ENCODE measurements around the gene CCS. TPM values are rescaled to one million over a fixed set of nuclear protein-coding genes. Genes with fewer than 3 reads are reported as not detected.
A peak's percentile ranks its signal among the peaks of the same experiment; 100 is the strongest.
"Not testable (repeated sequence)": the region's sequence is repeated elsewhere in the genome, so short reads cannot be mapped to it uniquely, and the experiment has no call there.

Gene CCS
- total RNA-seq, result 10 to 100 TPM; 28.3 to 28.6 TPM
- long read RNA-seq, transcript CCS-208 (8 exons, 1,430 nt), result major isoform, 15 of 23 reads
- long read RNA-seq, partial matches to known transcripts, result 1 of 23 reads
- long read RNA-seq, other reads (novel, unspliced or antisense), result 3 of 23 reads

GRCh38 chr11:66592457-66593302, at the start of gene CCS, which contains the start of gene CCDC87:
TSS of gene CCS (plus strand) at chr11:66593185. CDS start at chr11:66593262, 77 bp downstream.
TSS of gene CCDC87 (minus strand) at chr11:66593063. CDS start at chr11:66593015, 48 bp downstream.
- intact Hi-C loops (cut with DNase I), result no loop called here
- DNase-seq (peak; percentile 99), ATAC-seq (peak; percentile 97 to 98)

GRCh38 chr11:66543263-66544107, 49.5 kb upstream of the CCS start:
- DNase-seq, result peak; percentile 69
- ATAC-seq, result peak in 1 of 2 donors; percentile 9
- intact Hi-C loops (cut with DNase I), result no loop called here

GRCh38 chr11:66544952-66545351, 48.0 kb upstream of the CCS start:
- DNase-seq; intact Hi-C loops (cut with DNase I); ATAC-seq: not testable (repeated sequence)

GRCh38 chr11:66545701-66546367, 47.2 kb upstream of the CCS start, which contains the start of gene ZDHHC24:
TSS of gene ZDHHC24 (minus strand) at chr11:66546048. CDS start at chr11:66546003, 45 bp downstream.
- ATAC-seq (peak; percentile 96), DNase-seq (peak; percentile 99)
- intact Hi-C loops (cut with DNase I), result no loop called here

GRCh38 chr11:66546368-66546965, 46.5 kb upstream of the CCS start, which contains the start of gene ACTN3:
TSS of gene ACTN3 (plus strand) at chr11:66546903. CDS start at chr11:66546938, 35 bp downstream.
- ATAC-seq, result peak; percentile 32 to 36
- intact Hi-C loops (cut with DNase I), result no loop called here
- DNase-seq, result peak; percentile 54

GRCh38 chr11:66546966-66547661, 45.9 kb upstream of the CCS start:
- intact Hi-C loops (cut with DNase I), result no loop called here
- ATAC-seq (no peak), DNase-seq (no peak)

- intact Hi-C loops (cut with DNase I), result no loop called here
- no peak for DNase-seq
- no peak for ATAC-seq
Measured at GRCh38 chr11:66547662-66548009, 45.3 kb upstream of the CCS start.

GRCh38 chr11:66548041-66548440, 44.9 kb upstream of the CCS start:
- ATAC-seq (no peak), DNase-seq (no peak)
- intact Hi-C loops (cut with DNase I), result no loop called here

GRCh38 chr11:66548774-66549630, 44.0 kb upstream of the CCS start:
- no peak for DNase-seq
- intact Hi-C loops (cut with DNase I), result no loop called here
- no peak for ATAC-seq

- intact Hi-C loops (cut with DNase I), result no loop called here
- DNase-seq (no peak), ATAC-seq (no peak)
Measured at GRCh38 chr11:66549696-66550095, 43.3 kb upstream of the CCS start.

GRCh38 chr11:66550887-66551286, 42.1 kb upstream of the CCS start:
- ATAC-seq (no peak), DNase-seq (no peak)
- intact Hi-C loops (cut with DNase I), result no loop called here

- ATAC-seq, result no peak
- DNase-seq, result no peak
- intact Hi-C loops (cut with DNase I), result no loop called here
Measured at GRCh38 chr11:66554602-66555001, 38.4 kb upstream of the CCS start.

- intact Hi-C loops (cut with DNase I), result no loop called here
- no peak for ATAC-seq
- DNase-seq, result no peak
Measured at GRCh38 chr11:66555416-66555815, 37.6 kb upstream of the CCS start.

- DNase-seq, result no peak
- no peak for ATAC-seq
- intact Hi-C loops (cut with DNase I), result no loop called here
Measured at GRCh38 chr11:66556086-66556485, 36.9 kb upstream of the CCS start.

- ATAC-seq (no peak), DNase-seq (no peak)
Measured at GRCh38 chr11:66557733-66558326, 35.2 kb upstream of the CCS start.

GRCh38 chr11:66559142-66559865, 33.7 kb upstream of the CCS start:
- DNase-seq (peak; percentile 58), ATAC-seq (peak; percentile 48 to 70)
- intact Hi-C loops (cut with DNase I), result no loop called here

More at GRCh38 chr11:66557733-66558326, 35.2 kb upstream of the CCS start:
- intact Hi-C loops (cut with DNase I), result no loop called here

Measured in left cardiac atrium (tissue), 4 donors.